PC-3 (cell line): ENCODE results near the gene PDSS1.

ENCODE experiments used
- CTCF ChIP-seq: fragments of 300-600 bp; sonication (generic); conservative IDR thresholded peaks from 2 replicates; pipeline ENCODE4 v1.5.1; 2017; ENCODE audit warnings: antibody characterized with exemption, low read depth, mild to moderate bottlenecking, low read length
- EZH2 ChIP-seq: fragments of 300-600 bp; sonication (generic); IDR thresholded peaks from one replicate; pipeline ENCODE4 v1.6.1; 2017; ENCODE audit warnings: antibody characterized with exemption, mild to moderate bottlenecking, low read length; ENCODE audit not compliant: unreplicated experiment

DNA sequence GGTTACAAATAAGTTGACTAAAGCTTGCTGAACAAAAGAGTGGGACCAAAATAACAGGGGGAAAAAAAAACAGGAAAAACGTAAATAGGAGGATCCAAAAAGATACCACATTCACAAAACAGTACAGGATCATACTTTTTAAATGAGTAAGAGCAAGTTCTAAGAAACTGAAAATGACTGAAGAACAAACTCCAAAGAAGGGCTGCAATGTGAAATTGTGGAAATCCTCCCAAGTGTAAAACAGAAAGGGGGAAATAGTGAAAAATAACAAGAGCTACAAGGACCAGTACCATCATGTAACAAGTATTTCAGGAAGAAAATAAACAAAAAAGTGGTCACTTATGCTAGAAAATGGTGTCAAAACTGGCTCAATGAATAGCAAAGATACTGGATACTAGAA lies 46.3 kb downstream of the PDSS1 start:
- TF ChIP-seq CTCF (no peak), EZH2 (no peak)
